Peyer's patch (tissue), 4 donors: ENCODE data around the gene CLRN2. TPM values are rescaled to one million over a fixed set of nuclear protein-coding genes. Genes with fewer than 3 reads are reported as not detected.
"Not testable (repeated sequence)": the region's sequence is repeated elsewhere in the genome, so short reads cannot be mapped to it uniquely, and the experiment has no call there.

Experiments
- DNase-seq, 3 donors: peaks; one replicate each; pipeline ENCODE4 v3.0.0-alpha.2; 2017 to 2019
- H3K27ac ChIP-seq, 4 donors: fragments of 200-600 bp; sonication (generic); one replicate each; pipeline ENCODE4 v1.5.1; 2016 to 2019
- H3K27me3 ChIP-seq, 2 donors: fragments of 200-600 bp; sonication (generic); one replicate each; pipeline ENCODE4 v1.5.1; 2019
- H3K36me3 ChIP-seq, 3 donors: fragments of 200-600 bp; sonication (generic); one replicate each; pipeline ENCODE4 v1.5.1; 2016 to 2019
- H3K4me1 ChIP-seq, 4 donors: fragments of 200-600 bp; sonication (generic); one replicate each; pipeline ENCODE4 v1.5.1; 2016 to 2019
- H3K4me3 ChIP-seq, 4 donors: fragments of 200-600 bp; sonication (generic); 1 replicate in 3 of 4; 2 replicates in 1 of 4; pipeline ENCODE4 v1.5.1; 2016 to 2019; ENCODE audit warnings: mild to moderate bottlenecking in 1 of 4
- H3K9me3 ChIP-seq, 4 donors: fragments of 200-600 bp; sonication (generic); one replicate each; pipeline ENCODE4 v1.5.1; 2016 to 2019; ENCODE audit warnings: mild to moderate bottlenecking in 1 of 4
- CTCF ChIP-seq, 6 experiments: fragments of 450-650 bp in 4 of 6; fragments of 200-600 bp in 2 of 6; sonication (generic) in 1 of 6; IDR thresholded peaks; one replicate each; pipeline ENCODE4 v1.5.1; 2017 to 2019; ENCODE audit warnings: antibody characterized with exemption in 6 of 6, mild to moderate bottlenecking in 3 of 6, moderate library complexity in 1 of 6
- POLR2A ChIP-seq, 2 donors: fragments of 450-650 bp; IDR thresholded peaks; one replicate each; pipeline ENCODE4 v1.5.1; 2017; ENCODE audit warnings: antibody characterized with exemption in 2 of 2, mild to moderate bottlenecking in 2 of 2, moderate library complexity in 2 of 2
- total RNA-seq, 4 donors: library from RNA; depleted of rRNA; stranded (reverse); fragments of >200 nt; gene quantifications; one replicate each; pipeline ENCODE4 v1.1.0, GENCODE V29; 2016

CLRN2 gene
- total RNA-seq, 4 donors from 2014 or later = not detected

GRCh38 chr4:17562157-17562556, 47.2 kb downstream of the CLRN2 start:
- no peaks in the 10 kb centered on the region for H3K9me3 ChIP-seq
- no peaks in the 10 kb centered on the region for H3K36me3 ChIP-seq
- H3K27ac ChIP-seq = no peak overlapping the region
- TF ChIP-seq POLR2A (IDR thresholded peaks at IDR 0.05) = no peak
- TF ChIP-seq CTCF (IDR thresholded peaks at IDR 0.05) = no peak
- no peaks in the 10 kb centered on the region for H3K4me1 ChIP-seq
- no peak overlapping the region for H3K4me3 ChIP-seq
- no peaks in the 10 kb centered on the region for H3K27me3 ChIP-seq
- DNase-seq = no peak

GRCh38 chr4:17565846-17566245, 50.9 kb downstream of the CLRN2 start:
- TF ChIP-seq CTCF (IDR thresholded peaks at IDR 0.05) (no peak), POLR2A (IDR thresholded peaks at IDR 0.05) (no peak)
- H3K4me1 ChIP-seq = no peaks in the 10 kb centered on the region

GRCh38 chr4:17567271-17567670, 52.3 kb downstream of the CLRN2 start:
- Histone ChIP-seq H3K27ac (no peak overlapping the region), H3K9me3 (no peaks in the 10 kb centered on the region), H3K4me1 (no peaks in the 10 kb centered on the region), H3K27me3 (no peaks in the 10 kb centered on the region), H3K4me3 (no peak overlapping the region), H3K36me3 (no peaks in the 10 kb centered on the region)
- DNase-seq = no peak
- TF ChIP-seq POLR2A (IDR thresholded peaks at IDR 0.05) = no peak
- no peak for TF ChIP-seq CTCF (IDR thresholded peaks at IDR 0.05)

More at GRCh38 chr4:17565846-17566245, 50.9 kb downstream of the CLRN2 start:
- no peak for DNase-seq
- H3K27ac ChIP-seq = no peak overlapping the region
- no peak overlapping the region for H3K4me3 ChIP-seq
- no peaks in the 10 kb centered on the region for H3K27me3 ChIP-seq
- no peaks in the 10 kb centered on the region for H3K36me3 ChIP-seq
- H3K9me3 ChIP-seq = no peaks in the 10 kb centered on the region

GRCh38 chr4:17574206-17574605, 59.2 kb downstream of the CLRN2 start:
- H3K9me3 ChIP-seq = no peaks in the 10 kb centered on the region
- no peak for TF ChIP-seq CTCF (IDR thresholded peaks at IDR 0.05)
- TF ChIP-seq POLR2A (IDR thresholded peaks at IDR 0.05) = no peak
- no peak overlapping the region for H3K27ac ChIP-seq
- no peaks in the 10 kb centered on the region for H3K27me3 ChIP-seq
- no peaks in the 10 kb centered on the region for H3K36me3 ChIP-seq
- DNase-seq = no peak
- no peak overlapping the region for H3K4me3 ChIP-seq
- peaks cover 0 to 16% (median 5%) of the 10 kb centered on the region in 4 donors for H3K4me1 ChIP-seq

GRCh38 chr4:17575177-17575576, 60.2 kb downstream of the CLRN2 start:
- not testable (repeated sequence) for H3K27ac ChIP-seq, DNase-seq, H3K4me3 ChIP-seq, H3K9me3 ChIP-seq, H3K36me3 ChIP-seq, H3K27me3 ChIP-seq
- H3K4me1 ChIP-seq = peaks cover 0 to 26% (median 6%) of the 10 kb centered on the region in 4 donors

Other genes with a start within 250 kb of the CLRN2 start
- gene QDPR, start 3.1 kb upstream of the CLRN2 start, total RNA-seq = 10 to 100 TPM in 2 of 4 donors, 1 to 10 TPM in 2; 8.2 to 17.0 (median 12.5) TPM
- 10 to 100 TPM; 41.4 to 79.2 (median 67.4) TPM for gene LAP3, start 62.0 kb downstream of the CLRN2 start, total RNA-seq
- gene MED28, start 99.5 kb downstream of the CLRN2 start, total RNA-seq = 10 to 100 TPM; 12.6 to 21.0 (median 18.9) TPM